CD8-positive, alpha-beta memory T cell (primary cell): ENCODE results near the gene DPP9. TPM values are rescaled to one million over a fixed set of nuclear protein-coding genes. Genes with fewer than 3 reads are reported as not detected.
"Not testable (repeated sequence)": the region's sequence is repeated elsewhere in the genome, so short reads cannot be mapped to it uniquely, and the experiment has no call there.

Experiments used
- CTCF ChIA-PET: fragments of 350-600 bp; sonication (Branson Sonifier 250); formaldehyde crosslinking; loops from one replicate; lab custom pipeline; 2021; ENCODE audit warnings: antibody characterized with exemption; lab: Charles Lee
- POLR2A ChIA-PET: fragments of 350-600 bp; sonication (Branson Sonifier 250); formaldehyde crosslinking; loops from one replicate; lab custom pipeline; 2021; ENCODE audit warnings: antibody characterized with exemption; lab: Charles Lee
- DNase-seq, 5 donors: peaks; one replicate each; pipeline versions ENCODE4 v3.0.0 to v3.0.0-alpha.2; 2020 to 2022; ENCODE audit warnings: mixed read lengths in 1 of 5
- H3K27ac ChIP-seq: one replicate; pipeline ENCODE4 v1.7.0; 2013; ENCODE audit warnings: low read depth, mild to moderate bottlenecking, low read length, moderate library complexity
- H3K27me3 ChIP-seq: 2 replicates; pipeline ENCODE4 v1.7.0; 2013; ENCODE audit warnings: low read length, mild to moderate bottlenecking; ENCODE audit not compliant: insufficient read depth, poor library complexity, severe bottlenecking
- H3K36me3 ChIP-seq: 2 replicates; pipeline ENCODE4 v1.7.0; 2013; ENCODE audit warnings: mild to moderate bottlenecking, low read length, moderate library complexity; ENCODE audit not compliant: insufficient read depth
- H3K4me1 ChIP-seq: 2 replicates; pipeline ENCODE4 v1.7.0; 2013; ENCODE audit warnings: mild to moderate bottlenecking, low read length, moderate library complexity; ENCODE audit not compliant: insufficient read depth
- H3K4me3 ChIP-seq: 2 replicates; pipeline ENCODE4 v1.7.0; 2013; ENCODE audit warnings: mild to moderate bottlenecking, low read length
- H3K9me3 ChIP-seq: 2 replicates; pipeline ENCODE4 v1.7.0; 2013; ENCODE audit warnings: mild to moderate bottlenecking, low read length
- H3K27ac Mint-ChIP-seq, 8 donors: one replicate each; pipeline ENCODE4 v1.8.0; 2020 to 2021; ENCODE audit warnings: mixed read lengths in 8 of 8, mild to moderate bottlenecking in 6 of 8, inconsistent platforms in 3 of 8, moderate library complexity in 3 of 8
- H3K27me3 Mint-ChIP-seq, 2 donors: one replicate each; pipeline ENCODE4 v1.8.0; 2020 to 2021; ENCODE audit warnings: mixed read lengths in 2 of 2, mild to moderate bottlenecking in 1 of 2, moderate library complexity in 1 of 2
- H3K36me3 Mint-ChIP-seq, 3 donors: one replicate each; pipeline ENCODE4 v1.8.0; 2020 to 2021; ENCODE audit warnings: mixed read lengths in 3 of 3, inconsistent platforms in 1 of 3, mild to moderate bottlenecking in 1 of 3
- H3K4me1 Mint-ChIP-seq, 3 donors: one replicate each; pipeline ENCODE4 v1.8.0; 2020 to 2021; ENCODE audit warnings: mixed read lengths in 3 of 3, inconsistent platforms in 1 of 3, mild to moderate bottlenecking in 1 of 3
- H3K4me3 Mint-ChIP-seq, 7 donors: one replicate each; pipeline ENCODE4 v1.8.0; 2020 to 2021; ENCODE audit warnings: mixed read lengths in 7 of 7, mild to moderate bottlenecking in 6 of 7, moderate library complexity in 4 of 7, inconsistent platforms in 2 of 7
- H3K9me3 Mint-ChIP-seq, 5 donors: one replicate each; pipeline ENCODE4 v1.8.0; 2020 to 2022; ENCODE audit warnings: mixed read lengths in 5 of 5, mild to moderate bottlenecking in 3 of 5, moderate library complexity in 2 of 5, inconsistent platforms in 1 of 5
- polyA plus RNA-seq: library from polyadenylated mRNA; unstranded; fragments of 300-500 nt; fragmentation: Illumina TruSeq; gene quantifications from one replicate; pipeline ENCODE4 v1.2.3, GENCODE V29; 2021
- total RNA-seq, 2 experiments: library from RNA; stranded (reverse); gene quantifications; one replicate each; pipeline ENCODE4 v1.2.3, GENCODE V29; 2021

Gene DPP9
- total and polyA plus RNA-seq, 3 experiments from 2014 or later = 32.1 to 105 (median 105) TPM

- DNase-seq = no peak
- POLR2A ChIA-PET = no interaction called here
- Histone ChIP-seq H3K36me3 (no peaks in the 10 kb centered on the region), H3K27me3 (no peaks in the 10 kb centered on the region), H3K4me3 (no peak overlapping the region), H3K27ac (no peak overlapping the region), H3K4me1 (no peaks in the 10 kb centered on the region), H3K9me3 (no peaks in the 10 kb centered on the region)
- Mint-ChIP-seq H3K4me3 (no peak overlapping the region), H3K4me1 (no peaks in the 10 kb centered on the region), H3K27ac (no peak overlapping the region), H3K27me3 (peaks cover 12 to 31% of the 10 kb centered on the region in 2 donors), H3K36me3 (no peaks in the 10 kb centered on the region), H3K9me3 (no peaks in the 10 kb centered on the region)
- CTCF ChIA-PET = no interaction called here
Measured at GRCh38 chr19:4748185-4748584, 24.5 kb upstream of the DPP9 start.

GRCh38 chr19:4745986-4746385 is 22.3 kb upstream of the DPP9 start:
- H3K4me3 ChIP-seq = no peak overlapping the region
- no peaks in the 10 kb centered on the region for H3K4me1 Mint-ChIP-seq
- DNase-seq = no peak
- H3K27me3 Mint-ChIP-seq = peaks cover 12 to 36% of the 10 kb centered on the region in 2 donors
- no peaks in the 10 kb centered on the region for H3K36me3 Mint-ChIP-seq
- H3K4me3 Mint-ChIP-seq = no peak overlapping the region
- no peak overlapping the region for H3K27ac Mint-ChIP-seq
- no peaks in the 10 kb centered on the region for H3K9me3 Mint-ChIP-seq
- ChIA-PET POLR2A (no interaction called here), CTCF (no interaction called here)
- no peaks in the 10 kb centered on the region for H3K9me3 ChIP-seq
- H3K36me3 ChIP-seq = no peaks in the 10 kb centered on the region
- no peaks in the 10 kb centered on the region for H3K27me3 ChIP-seq
- H3K4me1 ChIP-seq = no peaks in the 10 kb centered on the region
- H3K27ac ChIP-seq = no peak overlapping the region

GRCh38 chr19:4745175-4745574 is 21.5 kb upstream of the DPP9 start:
- H3K9me3 Mint-ChIP-seq, H3K27me3 ChIP-seq, POLR2A ChIA-PET: not testable (repeated sequence)

GRCh38 chr19:4744451-4745174 is 21.0 kb upstream of the DPP9 start:
- H3K27ac ChIP-seq = no peak overlapping the region
- Mint-ChIP-seq H3K36me3 (no peaks in the 10 kb centered on the region), H3K4me3 (no peak overlapping the region), H3K4me1 (no peaks in the 10 kb centered on the region), H3K27ac (peak overlapping the region in 2 of 8 donors; percentile 2 to 16), H3K9me3 (no peaks in the 10 kb centered on the region), H3K27me3 (peaks cover 9 to 32% of the 10 kb centered on the region in 2 donors)
- H3K36me3 ChIP-seq = no peaks in the 10 kb centered on the region
- ChIA-PET POLR2A (no interaction called here), CTCF (no interaction called here)
- no peaks in the 10 kb centered on the region for H3K27me3 ChIP-seq
- no peaks in the 10 kb centered on the region for H3K4me1 ChIP-seq
- no peak for DNase-seq
- no peaks in the 10 kb centered on the region for H3K9me3 ChIP-seq
- no peak overlapping the region for H3K4me3 ChIP-seq

More at GRCh38 chr19:4745175-4745574, 21.5 kb upstream of the DPP9 start:
- CTCF ChIA-PET, H3K4me1 Mint-ChIP-seq, H3K36me3 ChIP-seq, H3K4me1 ChIP-seq, H3K27ac ChIP-seq, H3K36me3 Mint-ChIP-seq, DNase-seq, H3K9me3 ChIP-seq, H3K4me3 ChIP-seq, H3K4me3 Mint-ChIP-seq: not testable (repeated sequence)
- peaks cover 12 to 35% of the 10 kb centered on the region in 2 donors for H3K27me3 Mint-ChIP-seq
- peak overlapping the region in 2 of 8 donors; percentile 2 to 16 for H3K27ac Mint-ChIP-seq

- Mint-ChIP-seq H3K4me1 (no peaks in the 10 kb centered on the region), H3K4me3 (no peak overlapping the region), H3K27me3 (peaks cover 4 to 23% of the 10 kb centered on the region in 2 donors), H3K27ac (no peak overlapping the region), H3K9me3 (no peaks in the 10 kb centered on the region), H3K36me3 (no peaks in the 10 kb centered on the region)
- no peak overlapping the region for H3K27ac ChIP-seq
- H3K4me3 ChIP-seq = no peak overlapping the region
- no peaks in the 10 kb centered on the region for H3K36me3 ChIP-seq
- no peaks in the 10 kb centered on the region for H3K9me3 ChIP-seq
- H3K27me3 ChIP-seq = no peaks in the 10 kb centered on the region
- H3K4me1 ChIP-seq = no peaks in the 10 kb centered on the region
- ChIA-PET CTCF (interaction anchor here (0.7 kb wide), 1 partner anchor 226 kb away, joined by 4 read pairs; the partner anchor contains the start of gene KDM4B), POLR2A (no interaction called here)
- DNase-seq = no peak
Measured at GRCh38 chr19:4742723-4743646, 19.3 kb upstream of the DPP9 start.

- Mint-ChIP-seq H3K36me3 (no peaks in the 10 kb centered on the region), H3K4me3 (no peak overlapping the region), H3K9me3 (no peaks in the 10 kb centered on the region), H3K27ac (no peak overlapping the region), H3K4me1 (no peaks in the 10 kb centered on the region), H3K27me3 (peaks cover 8 to 16% of the 10 kb centered on the region in 2 donors)
- Histone ChIP-seq H3K36me3 (no peaks in the 10 kb centered on the region), H3K4me1 (no peaks in the 10 kb centered on the region), H3K9me3 (no peaks in the 10 kb centered on the region), H3K27me3 (no peaks in the 10 kb centered on the region), H3K27ac (no peak overlapping the region), H3K4me3 (no peak overlapping the region)
- ChIA-PET POLR2A (no interaction called here), CTCF (no interaction called here)
- DNase-seq = no peak
Measured at GRCh38 chr19:4740092-4740491, 16.4 kb upstream of the DPP9 start.

- Mint-ChIP-seq H3K27me3 (peaks cover 10 to 16% of the 10 kb centered on the region in 2 donors), H3K4me3 (no peak overlapping the region), H3K36me3 (no peaks in the 10 kb centered on the region), H3K9me3 (no peaks in the 10 kb centered on the region), H3K4me1 (no peaks in the 10 kb centered on the region), H3K27ac (no peak overlapping the region)
- Histone ChIP-seq H3K27me3 (no peaks in the 10 kb centered on the region), H3K9me3 (no peaks in the 10 kb centered on the region), H3K4me1 (no peaks in the 10 kb centered on the region), H3K27ac (no peak overlapping the region), H3K36me3 (no peaks in the 10 kb centered on the region), H3K4me3 (no peak overlapping the region)
- DNase-seq = no peak
- CTCF ChIA-PET = interaction anchor here (1.3 to 1.8 kb wide), 2 partner anchors 14 to 52 kb away, joined by 3 to 6 read pairs; partner anchors contain the start of gene FEM1A
- POLR2A ChIA-PET = no interaction called here
Measured at GRCh38 chr19:4738734-4739133, 15.1 kb upstream of the DPP9 start.
